Stimulated activated CD4-positive, alpha-beta T cell treated with anti-CD3 and anti-CD28 coated beads, Interleukin-1b, Interleukin-23, amount 100 ng/mL, for 1 hour (primary cell): ENCODE results near the gene OR6Y1.

Experiments
- DNase-seq, 2 donors: peaks; one replicate each; pipeline ENCODE4 v3.0.0-alpha.2; 2020; ENCODE audit warnings: low read depth in 2 of 2

Gene OR6Y1

GRCh38 chr1:158554352-158554751 lies at the start of gene OR6Y1:
Gene OR6Y1, minus strand, starts transcription at chr1:158554405. Its CDS starts 6,300 bp downstream, at chr1:158548105.
- DNase-seq = no peak

GRCh38 chr1:158600735-158601134 lies 46.5 kb upstream of the OR6Y1 start:
- no peak for DNase-seq

- DNase-seq = no peak
Observed at GRCh38 chr1:158586942-158587341, 32.7 kb upstream of the OR6Y1 start.

GRCh38 chr1:158583962-158584361 lies 29.8 kb upstream of the OR6Y1 start:
- DNase-seq = no peak

GRCh38 chr1:158579733-158580132 lies 25.5 kb upstream of the OR6Y1 start, which contains the start of gene OR10X1:
Gene OR10X1, minus strand, starts transcription at chr1:158579899. Its CDS starts 0 bp downstream, at chr1:158579899.
- DNase-seq = no peak

GRCh38 chr1:158577561-158577960 lies 23.4 kb upstream of the OR6Y1 start:
- no peak for DNase-seq

- no peak for DNase-seq
Observed at GRCh38 chr1:158572226-158572625, 18.0 kb upstream of the OR6Y1 start.

- DNase-seq = no peak
Observed at GRCh38 chr1:158570480-158570879, 16.3 kb upstream of the OR6Y1 start, which contains the start of gene OR6P1. Gene OR6P1, minus strand, starts transcription at chr1:158570580. Its CDS starts 6,976 bp downstream, at chr1:158563604.

GRCh38 chr1:158564608-158565007 lies 10.4 kb upstream of the OR6Y1 start:
- no peak for DNase-seq

GRCh38 chr1:158563853-158564252 lies 9.6 kb upstream of the OR6Y1 start:
- DNase-seq = no peak

GRCh38 chr1:158559696-158560095 lies 5.5 kb upstream of the OR6Y1 start:
- no peak for DNase-seq

- no peak for DNase-seq
Observed at GRCh38 chr1:158552296-158552695, 1.9 kb downstream of the OR6Y1 start.

- DNase-seq = no peak
Observed at GRCh38 chr1:158547533-158547932, 6.7 kb downstream of the OR6Y1 start.

- no peak for DNase-seq
Observed at GRCh38 chr1:158537609-158538008, 16.6 kb downstream of the OR6Y1 start.

GRCh38 chr1:158534496-158534895 lies 19.7 kb downstream of the OR6Y1 start:
- no peak for DNase-seq

GRCh38 chr1:158527190-158527815 lies 26.9 kb downstream of the OR6Y1 start:
- DNase-seq = no peak

GRCh38 chr1:158521666-158522058 lies 32.5 kb downstream of the OR6Y1 start:
- DNase-seq = no peak

GRCh38 chr1:158520955-158521665 lies 33.1 kb downstream of the OR6Y1 start:
- DNase-seq = no peak

GRCh38 chr1:158520021-158520420 lies 34.2 kb downstream of the OR6Y1 start:
- no peak for DNase-seq

GRCh38 chr1:158516966-158517365 lies 37.2 kb downstream of the OR6Y1 start:
- DNase-seq = no peak

GRCh38 chr1:158509471-158510156 lies 44.6 kb downstream of the OR6Y1 start:
- no peak for DNase-seq

- no peak for DNase-seq
Observed at GRCh38 chr1:158507511-158507910, 46.7 kb downstream of the OR6Y1 start.
